HG03342 (cell line): ENCODE results near the gene TMC5.
"Not testable (repeated sequence)": the region's sequence is repeated elsewhere in the genome, so short reads cannot be mapped to it uniquely, and the experiment has no call there.

ENCODE experiments used
- ATAC-seq: cut with Tn5 transposase; IDR thresholded peaks from one replicate; pipeline ENCODE4 v1.9.1; 2021; ENCODE audit warnings: mild to moderate bottlenecking, moderate library complexity; ENCODE audit not compliant: unreplicated experiment

TMC5 gene

GRCh38 chr16:19397373-19397772 is 20.3 kb upstream of the TMC5 start:
- ATAC-seq: not testable (repeated sequence)

- no peak for ATAC-seq
These were observed 17.0 kb upstream of the TMC5 start for GRCh38 chr16:19400711-19401110.

- ATAC-seq: no peak
These were observed 10.7 kb upstream of the TMC5 start for GRCh38 chr16:19406891-19407491.

- no peak for ATAC-seq
These were observed 7.1 kb upstream of the TMC5 start for GRCh38 chr16:19410435-19411171.

GRCh38 chr16:19411298-19411697 is 6.4 kb upstream of the TMC5 start:
- no peak for ATAC-seq

- ATAC-seq: not testable (repeated sequence)
These were observed 5.6 kb upstream of the TMC5 start for GRCh38 chr16:19412055-19412454.

- ATAC-seq: no peak
These were observed 2.2 kb upstream of the TMC5 start for GRCh38 chr16:19415461-19415860.

- no peak for ATAC-seq
These were observed 1.8 kb upstream of the TMC5 start for GRCh38 chr16:19415918-19416317.

- ATAC-seq: no peak
These were observed 517 bp downstream of the TMC5 start for GRCh38 chr16:19418200-19418599.

GRCh38 chr16:19419698-19420075 is 2.0 kb downstream of the TMC5 start:
- ATAC-seq: no peak

- no peak for ATAC-seq
These were observed 6.8 kb downstream of the TMC5 start for GRCh38 chr16:19424478-19424877.

- no peak for ATAC-seq
These were observed 12.7 kb downstream of the TMC5 start for GRCh38 chr16:19430345-19430744.

- ATAC-seq: no peak
These were observed 14.1 kb downstream of the TMC5 start for GRCh38 chr16:19431636-19432340.

- no peak for ATAC-seq
These were observed 14.7 kb downstream of the TMC5 start for GRCh38 chr16:19432429-19432828.

- no peak for ATAC-seq
These were observed 16.9 kb downstream of the TMC5 start for GRCh38 chr16:19434584-19434983.

- ATAC-seq: no peak
These were observed 18.9 kb downstream of the TMC5 start for GRCh38 chr16:19436540-19436939.

GRCh38 chr16:19437280-19437679 is 19.6 kb downstream of the TMC5 start:
- ATAC-seq: no peak

GRCh38 chr16:19438739-19439138 is 21.1 kb downstream of the TMC5 start:
- no peak for ATAC-seq

GRCh38 chr16:19439483-19439882 is 21.8 kb downstream of the TMC5 start:
- no peak for ATAC-seq

- no peak for ATAC-seq
These were observed 26.0 kb downstream of the TMC5 start for GRCh38 chr16:19443659-19444058.

GRCh38 chr16:19446300-19446846 is 28.7 kb downstream of the TMC5 start:
- ATAC-seq: no peak

GRCh38 chr16:19446886-19447285 is 29.2 kb downstream of the TMC5 start:
- ATAC-seq: no peak
